ENCODE measurements around the gene MEOX2. TPM values are rescaled to one million over a fixed set of nuclear protein-coding genes. Genes with fewer than 3 reads are reported as not detected.

Gene MEOX2
- total RNA-seq, 1 donor, result 13.0 TPM

DNA sequence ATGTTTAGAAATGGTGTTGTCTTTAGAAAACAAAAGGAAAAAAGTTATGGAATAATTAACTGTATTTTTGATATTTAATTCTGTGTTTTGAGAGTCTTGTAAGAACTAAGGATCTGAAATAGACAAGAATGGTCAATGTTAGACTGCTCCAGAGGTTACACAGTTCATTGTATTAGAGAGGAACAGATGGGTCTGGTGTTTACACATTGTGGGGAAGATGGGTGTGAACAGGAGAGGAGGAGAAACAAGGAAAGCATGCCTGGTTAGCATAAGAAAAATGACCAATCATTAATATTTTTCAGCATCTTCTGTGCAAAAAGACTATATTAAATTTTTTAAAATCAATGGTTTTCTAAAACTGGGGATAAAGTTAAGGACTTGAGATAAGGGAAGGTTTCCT, 11.9 kb downstream of the MEOX2 start:
- TF ChIP-seq, protein P1, sequence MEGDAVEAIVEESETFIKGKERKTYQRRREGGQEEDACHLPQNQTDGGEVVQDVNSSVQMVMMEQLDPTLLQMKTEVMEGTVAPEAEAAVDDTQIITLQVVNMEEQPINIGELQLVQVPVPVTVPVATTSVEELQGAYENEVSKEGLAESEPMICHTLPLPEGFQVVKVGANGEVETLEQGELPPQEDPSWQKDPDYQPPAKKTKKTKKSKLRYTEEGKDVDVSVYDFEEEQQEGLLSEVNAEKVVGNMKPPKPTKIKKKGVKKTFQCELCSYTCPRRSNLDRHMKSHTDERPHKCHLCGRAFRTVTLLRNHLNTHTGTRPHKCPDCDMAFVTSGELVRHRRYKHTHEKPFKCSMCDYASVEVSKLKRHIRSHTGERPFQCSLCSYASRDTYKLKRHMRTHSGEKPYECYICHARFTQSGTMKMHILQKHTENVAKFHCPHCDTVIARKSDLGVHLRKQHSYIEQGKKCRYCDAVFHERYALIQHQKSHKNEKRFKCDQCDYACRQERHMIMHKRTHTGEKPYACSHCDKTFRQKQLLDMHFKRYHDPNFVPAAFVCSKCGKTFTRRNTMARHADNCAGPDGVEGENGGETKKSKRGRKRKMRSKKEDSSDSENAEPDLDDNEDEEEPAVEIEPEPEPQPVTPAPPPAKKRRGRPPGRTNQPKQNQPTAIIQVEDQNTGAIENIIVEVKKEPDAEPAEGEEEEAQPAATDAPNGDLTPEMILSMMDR (IDR thresholded peaks at IDR 0.05; ENCODE audit: insufficient read depth, low read length), result no peak
- H3K4me3 ChIP-seq (ENCODE audit: low read depth, low read length), result no peak overlapping the region
- DNase-seq (ENCODE audit: low read depth), result no peak

DNA sequence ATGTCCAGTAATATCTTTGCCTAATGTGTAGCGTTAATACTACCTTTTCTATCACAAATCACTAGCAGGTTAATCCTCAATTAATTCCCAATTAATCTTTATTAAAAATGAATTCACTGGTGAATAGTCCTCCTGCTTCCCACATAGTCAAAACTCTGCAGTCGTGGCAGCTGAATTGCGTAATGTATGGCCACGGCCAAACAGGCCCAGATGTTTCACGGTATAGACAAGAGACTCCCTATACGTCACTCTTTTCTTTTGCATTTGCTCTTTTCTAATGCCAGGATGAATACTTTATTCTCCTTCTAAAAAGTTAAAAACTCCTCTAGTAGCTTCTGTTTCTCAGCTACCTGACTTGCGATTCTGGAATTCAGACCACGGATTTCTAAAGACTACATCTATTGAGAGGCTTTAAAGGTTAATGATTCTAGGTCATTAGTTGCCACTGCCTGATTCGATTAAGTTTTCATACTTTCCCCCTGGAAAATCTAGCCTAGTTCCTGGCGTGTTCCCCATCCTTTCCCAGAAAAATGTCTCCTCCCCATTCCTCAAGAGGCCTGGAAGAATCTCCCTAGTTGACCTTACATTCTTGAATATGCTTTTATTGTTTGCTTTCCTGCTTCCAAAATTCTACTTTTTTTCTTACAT, 16.9 kb downstream of the MEOX2 start:
- no peak overlapping the region for H3K4me3 ChIP-seq (ENCODE audit: low read depth, low read length)
- DNase-seq (ENCODE audit: low read depth), result peak; percentile 28
- TF ChIP-seq, protein P1 (IDR thresholded peaks at IDR 0.05; ENCODE audit: insufficient read depth, low read length), result no peak

DNA sequence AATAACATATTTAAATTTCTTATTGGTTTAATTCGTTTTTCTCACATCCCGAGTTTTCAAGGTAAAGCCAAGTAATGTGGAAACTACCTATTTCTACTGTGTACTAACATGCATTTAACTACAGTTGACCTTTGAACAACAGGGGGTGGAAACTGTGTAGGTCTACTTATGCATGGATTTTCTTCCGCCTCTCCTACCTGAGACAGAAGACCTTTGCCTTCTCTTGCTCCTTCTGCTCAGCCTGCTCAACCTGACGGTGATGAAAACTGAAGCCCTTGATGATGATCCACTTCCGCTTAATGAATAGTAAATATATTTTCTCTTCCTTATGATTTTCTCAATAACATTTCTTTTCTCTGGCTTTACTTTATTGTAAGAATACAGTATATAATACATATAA, 18.5 kb downstream of the MEOX2 start:
- TF ChIP-seq, protein P1 (IDR thresholded peaks at IDR 0.05; ENCODE audit: insufficient read depth, low read length), result no peak
- no peak overlapping the region for H3K4me3 ChIP-seq (ENCODE audit: low read depth, low read length)
- no peak for DNase-seq (ENCODE audit: low read depth)

DNA sequence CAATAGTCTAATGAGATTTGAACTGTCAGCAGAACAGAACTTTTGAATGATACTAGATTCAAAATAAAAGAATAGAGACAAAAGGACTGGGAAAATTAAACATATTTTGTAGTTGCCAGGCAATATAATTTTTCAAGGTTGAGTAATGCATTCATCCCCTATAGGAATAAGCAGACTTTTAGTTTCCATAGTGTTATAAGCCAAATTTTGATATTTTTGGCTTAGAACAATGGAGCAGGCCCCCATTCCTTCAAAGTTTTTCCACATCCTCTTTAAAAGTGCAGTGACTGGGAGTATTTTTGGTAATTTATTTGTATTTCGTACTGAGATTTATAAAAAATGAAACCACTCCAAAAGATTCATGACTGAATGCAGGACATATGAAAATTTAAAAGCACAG, 24.0 kb downstream of the MEOX2 start:
- TF ChIP-seq, protein P1 (IDR thresholded peaks at IDR 0.05; ENCODE audit: insufficient read depth, low read length), result no peak
- no peak overlapping the region for H3K4me3 ChIP-seq (ENCODE audit: low read depth, low read length)
- no peak for DNase-seq (ENCODE audit: low read depth)

DNA sequence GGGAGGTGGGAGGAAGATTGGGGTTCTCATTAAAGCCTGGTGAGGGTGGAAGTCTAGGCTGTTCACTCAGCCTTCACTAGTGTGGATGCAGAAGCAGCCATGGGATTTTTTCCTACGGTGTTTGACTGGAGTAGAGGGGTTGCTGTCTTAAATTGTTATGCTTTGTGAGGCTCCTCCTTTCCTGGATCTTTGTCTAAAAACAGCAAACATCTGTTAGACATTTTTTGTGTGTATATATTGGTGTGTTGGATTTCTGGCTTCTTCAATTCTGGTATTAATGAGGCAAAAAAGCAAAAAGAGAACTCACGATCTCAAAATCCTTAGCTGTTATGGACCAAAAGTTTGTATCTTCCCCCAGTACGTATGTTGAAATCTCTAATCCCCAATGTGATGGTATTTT, 28.2 kb downstream of the MEOX2 start:
- no peak overlapping the region for H3K4me3 ChIP-seq (ENCODE audit: low read depth, low read length)
- TF ChIP-seq, protein P1 (IDR thresholded peaks at IDR 0.05; ENCODE audit: insufficient read depth, low read length), result no peak
- DNase-seq (ENCODE audit: low read depth), result no peak

DNA sequence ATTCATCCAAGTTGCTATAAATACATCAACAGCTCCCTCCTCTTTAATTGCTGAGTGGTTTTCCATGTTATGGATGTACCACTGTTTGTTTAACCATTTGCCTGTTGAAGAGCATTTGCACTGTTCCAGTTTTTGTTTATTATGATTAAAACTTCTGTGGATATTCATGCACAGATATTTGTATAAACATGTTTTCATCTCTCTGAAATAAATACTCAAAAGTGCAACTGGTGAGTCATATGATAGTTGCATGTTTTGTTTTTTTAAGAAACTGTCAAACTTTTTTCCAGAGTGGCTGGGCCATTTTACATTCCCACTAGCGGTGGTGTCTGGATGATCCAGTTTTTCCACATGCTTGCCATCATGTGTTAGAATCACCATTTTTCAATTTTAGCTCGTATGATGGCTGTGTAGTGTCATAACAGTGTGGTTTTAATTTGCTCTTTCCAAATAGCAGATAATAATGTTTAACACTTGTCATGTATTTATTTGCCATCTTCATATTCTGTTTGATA, 33.6 kb downstream of the MEOX2 start:
- no peak for DNase-seq (ENCODE audit: low read depth)
- TF ChIP-seq, protein P1 (IDR thresholded peaks at IDR 0.05; ENCODE audit: insufficient read depth, low read length), result no peak
- H3K4me3 ChIP-seq (ENCODE audit: low read depth, low read length), result no peak overlapping the region

DNA sequence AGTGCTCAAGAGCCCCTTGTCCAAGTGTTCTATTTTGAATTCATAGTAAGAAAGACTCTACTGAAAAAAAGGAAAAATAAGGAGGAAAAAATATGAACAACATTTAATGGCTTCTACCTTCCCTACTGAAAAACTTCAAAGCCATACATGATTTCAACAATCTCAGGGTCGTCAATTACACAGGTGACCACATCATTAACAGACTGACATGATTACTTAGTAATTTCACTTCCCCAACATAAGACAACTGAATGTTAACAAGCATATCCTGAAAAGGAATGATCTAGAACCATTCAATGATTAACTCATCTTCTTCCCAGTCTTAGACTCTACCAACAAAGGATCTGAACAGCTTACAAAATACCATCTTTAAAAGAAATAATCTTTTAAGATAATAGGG, 34.8 kb downstream of the MEOX2 start:
- TF ChIP-seq, protein P1 (IDR thresholded peaks at IDR 0.05; ENCODE audit: insufficient read depth, low read length), result no peak
- no peak for DNase-seq (ENCODE audit: low read depth)
- no peak overlapping the region for H3K4me3 ChIP-seq (ENCODE audit: low read depth, low read length)

Data from fibroblast of the aortic adventitia (primary cell).